ENCODE data around the gene C2CD2. TPM values are rescaled to one million over a fixed set of nuclear protein-coding genes. Genes with fewer than 3 reads are reported as not detected.

C2CD2 gene
- total RNA-seq, 1 donor from 2014 or later, result 6.7 TPM

- Mint-ChIP-seq H3K27me3 (no peaks in the 10 kb centered on the region), H3K27ac (no peak overlapping the region), H3K4me1 (peaks cover 3% of the 10 kb centered on the region), H3K36me3 (ENCODE audit: low read depth) (peaks cover 50% of the 10 kb centered on the region), H3K9me3 (peaks cover 10% of the 10 kb centered on the region), H3K4me3 (no peak overlapping the region)
- CTCF ChIA-PET, result interaction anchor here (1.9 kb wide), 1 partner anchor 29 kb away, joined by 5 read pairs; no protein-coding TSS in a partner anchor
- POLR2A ChIA-PET, result no interaction called here
- ATAC-seq (ENCODE audit: low read depth) (no peak), DNase-seq (no peak)
- intact Hi-C loops (cut with micrococcal nuclease), result no loop called here
- TF ChIP-seq, protein P1, sequence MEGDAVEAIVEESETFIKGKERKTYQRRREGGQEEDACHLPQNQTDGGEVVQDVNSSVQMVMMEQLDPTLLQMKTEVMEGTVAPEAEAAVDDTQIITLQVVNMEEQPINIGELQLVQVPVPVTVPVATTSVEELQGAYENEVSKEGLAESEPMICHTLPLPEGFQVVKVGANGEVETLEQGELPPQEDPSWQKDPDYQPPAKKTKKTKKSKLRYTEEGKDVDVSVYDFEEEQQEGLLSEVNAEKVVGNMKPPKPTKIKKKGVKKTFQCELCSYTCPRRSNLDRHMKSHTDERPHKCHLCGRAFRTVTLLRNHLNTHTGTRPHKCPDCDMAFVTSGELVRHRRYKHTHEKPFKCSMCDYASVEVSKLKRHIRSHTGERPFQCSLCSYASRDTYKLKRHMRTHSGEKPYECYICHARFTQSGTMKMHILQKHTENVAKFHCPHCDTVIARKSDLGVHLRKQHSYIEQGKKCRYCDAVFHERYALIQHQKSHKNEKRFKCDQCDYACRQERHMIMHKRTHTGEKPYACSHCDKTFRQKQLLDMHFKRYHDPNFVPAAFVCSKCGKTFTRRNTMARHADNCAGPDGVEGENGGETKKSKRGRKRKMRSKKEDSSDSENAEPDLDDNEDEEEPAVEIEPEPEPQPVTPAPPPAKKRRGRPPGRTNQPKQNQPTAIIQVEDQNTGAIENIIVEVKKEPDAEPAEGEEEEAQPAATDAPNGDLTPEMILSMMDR (IDR thresholded peaks at IDR 0.05), result no peak
Observed at GRCh38 chr21:41845310-41846032, 108.3 kb downstream of the C2CD2 start.

DNA sequence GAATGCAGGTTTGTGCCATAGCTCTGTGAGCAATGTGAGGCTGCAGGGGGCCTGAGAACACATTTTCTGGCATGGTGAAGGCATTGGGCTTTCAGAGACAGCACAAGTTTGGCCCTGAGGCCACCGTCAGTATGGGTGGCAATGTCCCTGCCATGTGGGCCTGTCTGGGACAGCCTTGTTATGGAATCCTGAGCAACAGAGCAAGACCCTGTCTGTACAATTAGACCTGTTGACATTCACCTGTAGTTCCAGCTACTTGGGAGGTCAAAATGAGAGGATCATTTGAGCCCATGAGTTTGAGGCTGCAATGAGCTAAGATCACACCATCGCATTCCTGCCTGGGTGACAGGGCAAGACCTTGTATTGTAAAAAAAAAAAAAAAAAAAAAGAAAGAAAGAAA, 110.2 kb downstream of the C2CD2 start:
- ChIA-PET POLR2A (no interaction called here), CTCF (no interaction called here)
- Mint-ChIP-seq H3K27me3 (no peaks in the 10 kb centered on the region), H3K9me3 (peaks cover 11% of the 10 kb centered on the region), H3K4me1 (peaks cover 3% of the 10 kb centered on the region), H3K36me3 (ENCODE audit: low read depth) (peaks cover 57% of the 10 kb centered on the region), H3K4me3 (no peak overlapping the region), H3K27ac (no peak overlapping the region)
- intact Hi-C loops (cut with micrococcal nuclease), result no loop called here
- DNase-seq (no peak), ATAC-seq (ENCODE audit: low read depth) (no peak)
- TF ChIP-seq, protein P1 (IDR thresholded peaks at IDR 0.05), result no peak

GRCh38 chr21:41840880-41841279, 112.9 kb downstream of the C2CD2 start:
- no peak overlapping the region for H3K4me3 Mint-ChIP-seq
- ATAC-seq (ENCODE audit: low read depth), result no peak
- no peaks in the 10 kb centered on the region for H3K27me3 Mint-ChIP-seq
- no peak overlapping the region for H3K27ac Mint-ChIP-seq
- intact Hi-C loops (cut with micrococcal nuclease), result no loop called here
- TF ChIP-seq, protein P1 (IDR thresholded peaks at IDR 0.05), result no peak
- POLR2A ChIA-PET, result interaction anchor here (0.7 kb wide), 2 partner anchors 9 to 165 kb away, joined by 3 to 5 read pairs; no protein-coding TSS in a partner anchor
- H3K36me3 Mint-ChIP-seq (ENCODE audit: low read depth), result peaks cover 61% of the 10 kb centered on the region
- peaks cover 11% of the 10 kb centered on the region for H3K9me3 Mint-ChIP-seq
- CTCF ChIA-PET, result no interaction called here
- H3K4me1 Mint-ChIP-seq, result peaks cover 19% of the 10 kb centered on the region
- no peak for DNase-seq

GRCh38 chr21:41839387-41840000, 114.3 kb downstream of the C2CD2 start:
- H3K27me3 Mint-ChIP-seq, result no peaks in the 10 kb centered on the region
- no peak for ATAC-seq (ENCODE audit: low read depth)
- no peak overlapping the region for H3K27ac Mint-ChIP-seq
- H3K4me3 Mint-ChIP-seq, result no peak overlapping the region
- ChIA-PET POLR2A (no interaction called here), CTCF (no interaction called here)
- peaks cover 67% of the 10 kb centered on the region for H3K36me3 Mint-ChIP-seq (ENCODE audit: low read depth)
- DNase-seq, result no peak
- TF ChIP-seq, protein P1 (IDR thresholded peaks at IDR 0.05), result no peak
- H3K4me1 Mint-ChIP-seq, result peaks cover 31% of the 10 kb centered on the region
- intact Hi-C loops (cut with micrococcal nuclease), result no loop called here
- peaks cover 11% of the 10 kb centered on the region for H3K9me3 Mint-ChIP-seq

DNA sequence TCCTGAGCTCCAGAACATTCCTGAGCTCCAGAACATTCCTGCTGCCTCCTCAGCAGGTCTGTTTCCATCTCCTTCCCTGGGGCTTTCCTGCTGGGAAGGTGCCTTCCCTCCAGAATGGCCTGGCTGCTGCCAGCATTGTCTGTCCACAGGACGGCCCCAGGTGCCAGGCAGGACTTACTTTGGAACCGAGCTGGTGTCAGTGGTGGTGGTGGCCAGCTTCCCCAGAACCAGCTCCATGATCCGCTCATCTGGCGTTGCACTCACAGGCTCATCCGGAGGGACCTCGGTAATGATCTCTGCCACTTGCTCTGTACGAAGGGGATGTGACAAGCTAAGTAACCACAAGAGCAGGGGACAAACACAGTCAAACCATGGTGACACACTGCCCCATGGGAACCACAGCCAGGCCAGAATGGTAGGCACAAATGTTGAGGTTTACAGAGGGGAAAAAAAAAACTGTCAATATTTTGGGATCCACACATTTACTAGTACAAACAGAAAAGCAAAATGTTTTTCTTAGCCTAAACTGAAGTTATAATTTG, 116.0 kb downstream of the C2CD2 start:
- ATAC-seq (ENCODE audit: low read depth), result peak; percentile 26
- Mint-ChIP-seq H3K36me3 (ENCODE audit: low read depth) (peaks cover 68% of the 10 kb centered on the region), H3K9me3 (peaks cover 11% of the 10 kb centered on the region), H3K4me1 (peaks cover 42% of the 10 kb centered on the region), H3K27me3 (no peaks in the 10 kb centered on the region), H3K27ac (no peak overlapping the region), H3K4me3 (no peak overlapping the region)
- CTCF ChIA-PET, result interaction anchor here (1.6 to 1.7 kb wide), 2 partner anchors 270 to 280 kb away, joined by 4 to 7 read pairs; no protein-coding TSS in a partner anchor
- intact Hi-C loops (cut with micrococcal nuclease), result no loop called here
- POLR2A ChIA-PET, result no interaction called here
- TF ChIP-seq, protein P1 (IDR thresholded peaks at IDR 0.05), result no peak
- no peak for DNase-seq
